ENCODE measurements around the gene EPX.

The EPX gene

DNA sequence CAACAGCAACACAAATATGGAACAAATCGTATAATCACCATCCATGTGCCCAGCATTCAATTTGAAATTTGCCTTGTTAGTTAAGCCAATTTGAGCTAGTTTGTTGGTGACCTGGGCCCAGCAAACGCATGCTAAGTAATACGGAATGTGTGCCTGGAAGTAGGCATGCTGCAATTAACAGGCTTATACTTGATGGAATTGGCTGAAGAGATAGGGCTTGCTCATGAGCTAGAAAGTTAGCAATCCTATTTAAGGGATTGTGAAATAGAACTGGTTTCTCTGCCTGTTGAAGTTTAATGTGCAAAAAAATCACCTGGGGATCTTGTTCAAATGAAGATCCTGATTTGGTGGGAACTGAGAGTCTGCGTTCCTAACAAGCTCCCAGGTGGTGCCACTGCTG lies 37.4 kb downstream of the EPX start:
- no peak for DNase-seq

DNA sequence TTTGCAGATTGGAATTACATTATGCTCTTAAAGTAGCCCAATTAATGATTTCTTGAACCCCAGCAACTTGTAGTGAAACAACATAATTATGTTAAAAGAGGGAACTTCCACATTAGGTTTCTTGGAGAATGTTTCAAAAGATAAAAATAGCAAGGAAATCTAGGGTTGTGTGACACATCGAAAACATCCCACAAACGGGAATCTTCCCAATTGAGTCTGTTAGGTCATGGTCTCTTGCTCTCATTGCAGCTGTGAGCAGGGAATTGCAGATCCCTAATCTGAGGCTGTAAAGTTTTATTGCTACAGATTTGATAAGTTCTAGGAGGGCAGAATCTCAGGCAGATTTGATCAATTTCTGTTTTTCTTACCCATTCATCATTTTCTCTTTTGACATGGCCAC lies 39.1 kb downstream of the EPX start:
- peak; percentile 69 for DNase-seq

DNA sequence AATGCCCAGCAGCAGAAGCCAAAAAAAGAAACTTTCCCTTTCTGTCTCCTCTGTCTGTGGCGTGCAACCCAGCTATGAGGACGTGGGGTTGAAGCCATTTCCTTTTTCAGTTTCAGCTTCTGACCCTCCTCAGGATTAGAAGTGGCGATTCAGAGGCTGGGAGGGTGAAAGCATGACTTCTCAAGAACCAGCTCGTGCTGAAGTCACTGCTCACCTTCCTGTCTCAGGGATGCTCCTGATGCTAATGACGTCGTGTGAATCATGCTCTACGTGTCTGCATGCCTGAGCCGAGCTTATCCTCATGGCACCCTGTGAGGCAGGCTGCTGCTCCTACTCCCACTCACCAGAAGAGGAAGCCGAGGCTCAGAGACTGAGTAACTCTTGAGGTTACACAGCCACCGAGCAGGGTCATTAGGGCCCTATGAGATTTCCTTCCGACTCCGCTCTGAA lies 40.2 kb downstream of the EPX start:
- DNase-seq: peak; percentile 82

DNA sequence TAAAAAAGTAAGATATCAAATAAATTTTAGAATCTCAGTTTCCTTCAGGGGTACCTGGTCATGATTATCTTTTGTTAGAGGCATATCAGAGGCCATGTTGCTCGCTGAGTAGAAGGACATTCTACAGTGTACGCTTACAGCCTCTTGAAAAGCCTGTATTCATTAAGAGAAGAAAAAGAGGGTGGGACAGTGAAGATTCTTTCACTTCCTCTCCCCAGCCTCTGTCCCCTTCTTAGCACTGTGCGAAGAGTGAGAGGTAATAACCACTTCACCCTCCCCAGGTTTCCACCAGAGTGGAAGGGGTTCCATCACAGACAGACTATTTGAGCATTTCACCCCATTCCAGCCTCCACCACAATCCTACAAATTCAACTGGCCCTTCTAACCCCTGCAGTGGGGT lies 41.0 kb downstream of the EPX start:
- no peak for DNase-seq

DNA sequence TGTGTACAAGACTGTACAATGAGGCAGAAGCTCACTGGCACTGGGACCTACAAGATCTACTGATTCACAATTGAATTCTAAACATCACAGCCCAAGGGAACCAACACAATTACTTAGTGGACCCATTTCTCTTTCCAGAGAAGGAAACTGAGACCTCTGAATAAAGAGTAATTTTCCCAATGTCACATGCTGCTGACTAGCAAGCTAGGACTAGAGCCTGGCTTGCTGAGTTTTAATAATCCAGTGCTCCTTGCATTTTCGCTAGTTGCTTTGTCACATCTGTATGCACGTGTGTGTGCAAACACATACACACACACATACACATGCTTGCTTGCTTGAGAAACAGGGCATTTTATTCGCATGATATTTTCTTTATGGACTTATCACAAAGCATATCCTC lies 42.0 kb downstream of the EPX start:
- no peak for DNase-seq

DNA sequence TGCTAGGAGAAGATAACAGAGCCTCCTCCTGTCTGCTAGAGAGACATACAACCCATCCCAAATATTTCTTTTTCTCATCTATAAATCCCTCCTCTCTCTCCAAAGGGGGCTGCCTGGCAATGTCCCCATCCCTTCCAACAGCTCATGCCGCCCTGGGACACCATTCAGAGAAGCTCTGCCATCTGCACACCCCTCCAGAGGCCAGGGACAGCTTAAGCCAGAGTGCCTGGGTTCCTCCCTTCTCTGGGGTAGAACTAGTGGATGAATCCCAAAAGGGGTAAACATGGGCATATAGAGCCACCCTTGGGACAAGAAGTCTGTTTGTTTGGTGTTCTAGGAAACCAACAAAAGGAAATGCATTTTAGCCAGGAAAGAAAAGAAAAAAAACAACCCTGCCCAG lies 43.3 kb downstream of the EPX start:
- no peak for DNase-seq

DNA sequence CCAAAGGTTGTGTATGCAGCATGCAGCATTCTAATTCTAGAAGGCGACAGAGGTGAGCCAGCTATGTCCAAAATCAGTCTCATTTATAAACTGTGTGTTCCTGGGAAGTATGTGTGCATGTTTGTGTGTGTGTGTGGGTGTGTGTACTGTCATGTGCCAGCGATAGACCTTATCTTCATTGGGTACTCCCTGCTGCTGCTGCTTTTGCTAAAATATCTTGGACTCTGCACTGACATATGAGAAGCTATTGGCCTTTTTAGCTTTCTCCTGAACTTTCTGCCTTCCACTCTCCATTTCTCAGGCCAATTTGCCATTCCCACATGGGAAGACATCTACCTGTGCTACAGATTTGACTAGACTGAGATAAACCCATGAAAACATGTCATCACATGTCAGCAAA lies 43.9 kb downstream of the EPX start:
- DNase-seq: no peak

DNA sequence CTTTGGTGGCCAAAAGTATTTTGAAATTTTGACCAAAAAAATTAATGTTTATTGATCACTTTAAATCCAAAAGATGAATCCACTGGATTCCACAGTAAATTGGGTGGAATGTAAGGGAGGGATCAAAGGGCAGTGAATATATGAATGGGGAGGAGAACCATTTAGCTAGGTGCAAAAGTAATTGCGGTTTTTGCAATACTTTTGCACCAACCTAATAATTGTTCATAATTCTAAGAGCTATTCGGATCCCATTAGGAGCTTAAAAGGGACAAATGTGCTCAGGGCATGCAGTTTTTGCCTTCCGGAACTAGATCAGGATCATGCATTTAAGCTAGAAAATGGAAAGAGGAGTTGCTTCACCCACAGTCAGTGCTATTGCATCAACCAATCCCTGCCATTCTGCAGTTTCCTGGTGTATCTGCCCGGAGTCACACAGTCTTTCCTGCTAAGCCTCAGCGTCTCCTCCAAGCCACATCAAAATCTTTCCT lies 45.7 kb downstream of the EPX start, which contains the start of gene LPO:
Gene LPO (plus strand): TSS at position 438 of the 488 bp plus-strand sequence. CDS start 4,396 bp downstream, outside the sequence.
- DNase-seq: no peak

DNA sequence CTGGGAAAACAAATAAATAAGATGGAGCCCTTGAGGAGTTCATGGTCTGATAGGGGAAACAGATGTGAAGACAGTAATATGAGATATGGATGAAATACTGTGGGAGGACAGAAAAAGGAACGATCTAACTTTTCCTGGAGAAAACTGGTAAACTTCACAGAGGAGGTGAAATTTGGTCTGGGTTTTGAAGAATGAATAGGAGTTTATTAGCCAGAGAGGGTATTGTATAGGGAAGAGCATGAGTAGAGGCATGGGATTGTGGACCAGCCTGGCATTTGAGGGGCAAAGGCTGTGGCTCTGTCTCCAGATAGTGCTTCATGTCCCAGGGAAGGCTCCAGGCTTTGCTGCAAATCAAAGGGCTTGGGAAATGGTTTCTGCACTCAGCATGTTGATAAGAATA lies 47.5 kb downstream of the EPX start:
- no peak for DNase-seq

DNA sequence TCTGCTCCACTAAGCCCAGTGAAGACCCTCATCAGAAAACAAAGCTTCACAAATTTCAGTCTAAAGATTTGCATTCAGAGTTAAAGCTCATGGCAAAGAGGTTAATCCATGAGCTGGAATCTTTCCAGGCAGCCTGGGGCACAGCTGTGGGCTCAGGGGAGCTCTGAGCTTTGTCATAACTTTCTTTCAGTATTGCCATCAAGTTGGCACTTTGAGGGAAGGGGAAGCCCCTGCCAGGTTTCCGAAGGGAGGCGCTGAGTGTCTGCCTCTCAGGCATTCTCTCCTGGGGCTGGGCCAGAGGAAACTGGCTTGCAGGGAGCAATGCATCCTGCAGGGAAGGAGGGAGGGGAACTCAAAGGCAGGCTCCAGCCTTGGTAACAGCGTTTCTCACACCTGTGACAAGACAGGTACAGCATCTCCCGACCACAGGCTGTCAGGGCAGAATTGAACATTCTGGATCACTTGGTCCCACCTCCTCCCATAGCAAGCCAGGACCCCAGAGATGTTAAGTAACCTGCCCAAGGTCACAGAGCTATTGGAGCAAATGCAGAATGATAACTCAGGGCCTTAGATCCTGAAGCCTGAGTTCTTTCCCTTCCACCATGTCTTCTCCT lies 49.8 kb downstream of the EPX start:
- no peak for DNase-seq

DNA sequence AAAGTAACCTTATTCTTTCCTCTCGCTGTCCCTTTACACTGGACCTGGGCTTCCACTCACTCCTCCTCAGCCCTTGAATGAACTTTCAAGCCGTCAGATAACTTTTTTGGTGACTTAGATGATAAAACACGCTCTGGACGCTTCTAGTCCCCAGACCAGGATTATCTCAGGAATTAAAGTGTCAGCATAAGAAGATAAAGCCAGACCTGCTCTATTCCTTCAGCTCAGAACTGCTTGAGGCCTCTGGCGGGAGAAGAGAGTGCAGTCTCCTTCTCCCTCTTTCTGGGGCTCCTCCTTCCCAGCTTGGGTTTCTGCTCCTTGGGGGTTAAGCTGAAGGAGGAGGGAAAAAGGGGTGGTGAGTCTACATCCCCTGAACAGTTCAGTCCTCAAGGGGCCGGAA lies 52.4 kb downstream of the EPX start:
- no peak for DNase-seq

DNA sequence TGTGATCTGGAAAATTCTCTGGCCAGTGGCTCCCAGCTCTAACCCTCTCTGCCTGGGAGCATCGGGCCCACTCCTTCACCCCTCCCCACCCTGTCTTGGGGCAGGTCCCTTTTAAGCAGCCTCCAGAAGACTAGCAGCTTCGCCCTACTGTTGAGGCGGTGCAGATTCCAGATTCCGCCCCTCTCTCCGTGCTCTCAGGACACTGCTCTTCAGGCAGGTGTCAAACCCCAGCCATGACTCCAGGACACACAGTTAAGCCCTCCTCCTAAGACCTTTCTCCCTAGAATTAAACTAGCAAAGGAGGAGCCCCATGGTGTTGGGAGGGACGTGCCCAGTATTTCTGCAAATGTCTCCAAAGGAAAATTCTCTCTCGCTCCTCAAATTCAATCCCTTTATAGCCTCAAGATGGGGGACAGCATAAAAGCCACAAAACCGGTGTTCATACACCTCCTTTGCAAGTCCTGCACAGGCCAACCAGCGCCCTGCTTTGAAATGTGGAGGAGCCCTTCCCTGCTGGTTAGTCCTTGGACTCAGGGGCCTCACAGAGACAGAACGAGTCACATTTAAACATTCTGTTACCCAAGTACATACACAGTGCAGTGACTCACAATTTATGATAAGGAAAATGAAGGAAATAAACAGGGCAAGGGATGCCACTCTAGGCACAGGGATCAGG lies 53.0 kb downstream of the EPX start:
- DNase-seq: peak; percentile 18

DNA sequence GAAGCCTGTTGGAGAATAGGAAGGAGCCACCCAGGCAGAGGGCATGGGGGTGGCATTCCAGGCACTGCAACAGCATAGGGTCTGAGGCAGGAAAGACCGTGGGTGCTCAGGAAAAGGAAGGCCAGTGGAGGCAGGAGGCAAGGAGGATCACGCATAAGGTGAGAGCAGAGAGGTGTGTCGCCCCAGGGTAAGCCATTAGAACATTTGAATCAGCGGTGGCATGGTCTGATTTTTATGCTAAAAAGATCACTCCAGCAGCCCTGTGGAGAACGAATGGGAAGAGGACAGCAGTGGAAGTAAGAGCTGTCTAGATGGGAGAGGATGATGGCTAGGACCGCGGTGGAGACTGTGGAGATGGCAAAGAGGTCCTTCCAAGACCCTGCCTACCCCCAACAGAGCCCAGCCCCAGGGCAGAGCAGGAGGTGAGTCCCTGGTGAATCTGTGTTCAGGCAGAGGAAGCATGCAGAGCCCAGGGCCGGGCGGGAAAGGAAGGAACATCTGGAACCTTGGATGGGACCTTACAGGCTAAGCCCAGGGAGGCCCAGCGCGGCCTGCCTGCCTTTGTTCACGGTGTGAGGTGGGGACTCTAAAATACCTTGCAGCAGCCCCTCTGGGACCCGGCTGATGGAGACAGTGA lies 53.7 kb downstream of the EPX start:
- no peak for DNase-seq

DNA sequence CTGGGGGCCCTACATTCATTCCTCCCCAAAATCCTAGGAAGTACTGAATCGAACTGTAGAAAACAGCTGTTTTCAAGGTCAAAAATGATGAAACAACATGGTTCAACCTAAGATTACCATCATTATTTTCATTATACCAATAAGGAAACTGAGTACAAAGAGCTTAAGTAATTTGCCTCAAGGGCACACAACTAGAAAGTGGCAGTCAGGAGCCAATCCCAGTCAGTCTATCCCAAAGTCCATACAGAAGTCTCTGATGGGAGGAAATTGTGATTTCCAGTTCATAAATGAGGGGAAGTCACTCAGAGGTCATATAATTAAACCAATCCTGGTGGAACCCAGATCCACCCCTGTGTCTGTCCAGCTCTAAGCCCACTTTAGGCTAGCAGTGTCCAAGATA lies 54.3 kb downstream of the EPX start:
- DNase-seq: no peak

DNA sequence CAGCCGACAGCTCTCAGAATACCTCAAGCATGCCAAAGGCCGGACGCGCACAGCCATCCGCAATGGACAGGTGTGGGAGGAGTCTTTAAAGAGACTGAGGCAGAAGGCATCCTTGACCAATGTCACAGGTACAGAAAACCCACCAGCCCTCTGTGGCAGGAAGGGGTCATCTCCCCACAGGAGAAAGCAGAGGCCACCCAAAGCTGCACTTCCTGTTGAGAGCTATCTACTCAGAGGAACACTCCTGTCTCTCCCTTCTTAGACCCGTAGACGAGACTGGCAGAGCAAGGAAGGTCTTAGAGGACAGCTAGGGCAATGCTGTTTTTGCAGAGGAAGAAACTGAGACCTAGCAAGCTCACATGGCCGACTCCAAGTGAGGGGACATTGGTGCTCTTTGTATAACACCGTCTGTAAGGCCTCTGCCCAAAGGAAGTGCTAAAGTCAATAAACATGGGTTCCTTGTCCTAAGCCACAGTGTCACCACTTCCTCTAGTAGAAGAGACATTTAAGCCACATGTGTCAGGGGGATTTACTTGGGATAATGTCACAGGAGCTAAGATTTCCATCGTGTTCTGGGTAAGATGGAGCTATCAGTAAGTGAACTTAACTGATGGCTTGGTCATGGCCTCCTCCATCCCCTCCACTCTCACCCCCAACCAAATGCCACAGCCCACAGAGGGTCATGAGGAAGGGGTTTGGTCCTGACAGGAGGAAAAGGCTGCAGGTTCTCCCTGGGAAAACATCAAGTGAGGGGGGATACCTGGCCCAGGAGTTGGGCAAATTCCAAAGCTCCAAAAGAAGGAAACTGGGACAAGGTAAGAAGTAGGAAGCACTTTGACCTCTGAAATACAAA lies 55.2 kb downstream of the EPX start:
- DNase-seq: no peak

DNA sequence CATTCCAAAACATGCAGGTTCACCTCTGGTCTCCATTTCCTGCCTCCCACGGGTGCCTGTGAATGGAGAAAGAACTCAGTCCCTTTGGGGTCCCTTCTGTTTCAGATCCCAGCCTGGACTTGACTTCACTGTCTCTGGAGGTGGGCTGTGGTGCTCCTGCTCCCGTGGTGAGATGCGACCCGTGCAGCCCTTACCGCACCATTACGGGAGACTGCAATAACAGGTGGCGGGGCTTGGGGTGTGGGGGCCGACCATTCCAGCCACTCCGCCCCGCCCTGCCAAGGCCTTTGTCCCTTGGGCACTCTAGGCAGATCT lies 56.4 kb downstream of the EPX start:
- no peak for DNase-seq

DNA sequence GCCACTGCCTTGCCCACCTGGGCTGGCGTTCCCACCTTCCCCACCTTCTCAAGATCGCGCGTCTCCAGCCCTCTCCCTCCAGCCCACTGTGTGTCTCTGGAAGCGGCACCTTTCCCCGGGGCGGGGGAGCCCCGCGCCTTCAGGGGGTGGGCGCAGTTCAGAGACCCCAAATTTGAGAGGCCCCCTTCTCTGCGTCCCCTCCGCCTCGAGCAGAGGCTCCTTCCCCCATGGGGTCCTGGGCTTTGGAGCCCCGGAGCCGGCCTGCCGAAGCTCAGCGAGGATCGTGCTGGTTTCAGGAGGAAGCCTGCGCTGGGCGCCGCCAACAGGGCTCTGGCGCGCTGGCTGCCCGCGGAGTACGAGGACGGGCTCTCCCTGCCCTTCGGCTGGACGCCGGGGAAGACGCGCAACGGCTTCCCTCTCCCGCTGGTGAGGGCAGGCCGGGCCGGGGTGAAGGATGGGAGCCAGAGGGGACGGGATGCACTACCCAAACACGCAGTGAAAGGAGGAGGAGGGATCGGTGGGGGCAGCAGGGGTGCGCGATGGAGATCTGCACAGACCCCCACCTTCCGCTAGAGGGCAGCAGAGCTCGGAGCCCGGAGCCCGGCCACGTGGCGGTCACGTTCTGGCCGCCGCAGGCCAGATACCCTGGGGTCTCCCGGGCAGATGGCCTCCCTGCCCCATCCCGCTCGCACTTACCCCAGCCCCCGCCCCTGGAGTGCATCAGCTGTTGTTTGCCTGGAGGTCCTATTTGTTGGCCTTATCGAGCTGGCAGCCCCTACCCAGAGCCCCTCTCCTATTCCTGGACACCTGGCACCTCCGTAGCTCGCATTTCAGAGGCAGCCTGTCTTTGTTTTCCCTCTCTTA lies 57.0 kb downstream of the EPX start:
- peak; percentile 43 for DNase-seq

DNA sequence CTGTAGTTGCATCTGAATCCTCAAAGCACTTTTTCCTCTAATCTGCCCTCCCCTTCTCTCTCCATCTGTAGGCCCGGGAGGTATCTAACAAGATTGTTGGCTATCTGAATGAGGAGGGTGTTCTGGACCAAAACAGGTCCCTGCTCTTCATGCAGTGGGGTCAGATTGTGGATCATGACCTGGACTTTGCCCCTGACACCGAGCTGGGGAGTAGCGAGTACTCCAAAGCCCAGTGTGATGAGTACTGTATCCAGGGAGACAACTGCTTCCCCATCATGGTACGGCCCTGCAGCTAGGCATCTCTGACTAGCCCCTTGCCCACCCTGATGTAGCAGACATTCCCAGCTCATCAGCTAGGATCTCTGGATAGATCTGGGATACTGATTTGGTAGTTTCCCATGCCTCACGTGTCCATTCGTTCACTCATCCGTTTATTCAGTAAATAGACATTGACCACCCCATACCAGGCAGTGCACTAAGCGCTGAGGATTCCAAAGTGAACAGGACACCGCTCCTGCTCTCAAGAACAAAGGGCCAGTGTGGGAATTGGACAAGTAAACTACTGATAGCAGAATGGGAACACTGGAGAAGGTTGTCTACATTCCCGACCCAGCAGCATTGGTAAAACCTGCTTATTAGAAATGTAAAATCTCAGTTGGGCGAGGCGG lies 58.0 kb downstream of the EPX start:
- no peak for DNase-seq

DNA sequence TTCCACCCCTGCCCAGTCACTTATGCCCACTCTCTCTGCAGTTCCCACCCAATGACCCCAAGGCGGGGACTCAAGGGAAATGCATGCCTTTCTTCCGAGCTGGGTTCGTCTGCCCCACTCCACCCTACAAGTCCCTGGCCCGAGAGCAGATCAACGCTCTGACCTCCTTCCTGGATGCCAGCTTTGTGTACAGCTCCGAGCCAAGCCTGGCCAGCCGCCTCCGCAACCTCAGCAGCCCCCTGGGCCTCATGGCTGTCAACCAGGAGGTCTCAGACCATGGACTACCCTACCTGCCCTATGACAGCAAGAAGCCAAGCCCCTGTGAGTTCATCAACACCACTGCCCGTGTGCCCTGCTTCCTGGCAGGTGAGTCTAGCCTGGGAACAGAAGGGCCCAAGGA lies 59.6 kb downstream of the EPX start:
- DNase-seq: no peak

DNA sequence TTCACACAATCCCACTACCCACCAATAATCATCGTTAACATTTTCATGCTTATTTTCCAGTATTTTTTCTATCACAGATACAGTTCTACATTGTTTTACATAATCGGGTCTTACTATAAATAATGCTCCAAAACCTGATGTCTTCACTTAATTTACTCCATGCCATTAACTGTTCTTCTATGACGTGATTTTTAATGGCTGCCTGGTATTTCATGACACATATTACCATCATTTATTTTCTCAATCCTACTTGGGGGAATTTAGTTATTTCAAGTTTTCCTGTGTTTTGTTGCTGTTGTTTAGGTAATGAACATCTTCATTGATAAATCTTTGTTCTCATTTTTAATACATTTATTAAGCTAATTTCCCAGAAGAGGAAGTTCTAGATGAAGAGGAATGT lies 60.6 kb downstream of the EPX start:
- no peak for DNase-seq

All from fibroblast of upper back skin (primary cell).